NB4 (cell line): ENCODE data around the gene AIMP1.

Experiments used
- CTCF ChIP-seq: IDR thresholded peaks from one replicate; pipeline ENCODE4 v1.5.1; 2012; ENCODE audit warnings: low read depth, low read length
- MYC ChIP-seq: IDR thresholded peaks from 2 replicates; pipeline ENCODE4 v1.6.1; 2011; ENCODE audit warnings: low read depth, low read length
- POLR2A ChIP-seq: IDR thresholded peaks from 2 replicates; pipeline ENCODE4 v1.6.1; 2011; ENCODE audit warnings: mild to moderate bottlenecking; ENCODE audit not compliant: insufficient read length; ENCODE audit errors: extremely low read depth

- TF ChIP-seq CTCF = no peak
- TF ChIP-seq POLR2A = no peak
- no peak for TF ChIP-seq MYC
Observed at GRCh38 chr4:106305435-106306055, 10.8 kb upstream of the AIMP1 start.
